ENCODE results near the gene LCE2B.
"Not testable (repeated sequence)": the region's sequence is repeated elsewhere in the genome, so short reads cannot be mapped to it uniquely, and the experiment has no call there.

The LCE2B gene

GRCh38 chr1:152657677-152658076 lies 28.2 kb upstream of the LCE2B start:
- no peak for DNase-seq (ENCODE audit: low spot score)
- in situ Hi-C loops (cut with MboI; ENCODE audit: low sequenced_read_pairs, unreplicated experiment): loop anchor here (25.0 kb wide), 1 partner anchor 280 kb away; the partner anchor contains the start of gene SPRR5
- no peak for TF ChIP-seq CTCF (IDR thresholded peaks at IDR 0.05; ENCODE audit: borderline replicate concordance, control extremely low read depth, extremely low read depth, insufficient read depth, missing control alignments)

- TF ChIP-seq CTCF (IDR thresholded peaks at IDR 0.05; ENCODE audit: borderline replicate concordance, control extremely low read depth, extremely low read depth, insufficient read depth, missing control alignments): no peak
- in situ Hi-C loops (cut with MboI; ENCODE audit: low sequenced_read_pairs, unreplicated experiment): loop anchor here (25.0 kb wide), 1 partner anchor 279 kb away; the partner anchor contains the start of gene SPRR5
- no peak for DNase-seq (ENCODE audit: low spot score)
Measured at GRCh38 chr1:152658649-152659048, 27.3 kb upstream of the LCE2B start.

GRCh38 chr1:152663098-152663497 lies 22.8 kb upstream of the LCE2B start, which contains the start of gene LCE2D:
Gene LCE2D (plus strand): TSS chr1:152663380. CDS start chr1:152664106, 726 bp downstream.
- TF ChIP-seq CTCF (IDR thresholded peaks at IDR 0.05; ENCODE audit: borderline replicate concordance, control extremely low read depth, extremely low read depth, insufficient read depth, missing control alignments): no peak
- no peak for DNase-seq (ENCODE audit: low spot score)
- in situ Hi-C loops (cut with MboI; ENCODE audit: low sequenced_read_pairs, unreplicated experiment): loop anchor here (25.0 kb wide), 1 partner anchor 274 kb away; the partner anchor contains the start of gene SPRR5

GRCh38 chr1:152666171-152666570 lies 19.8 kb upstream of the LCE2B start:
- not testable (repeated sequence) for DNase-seq (ENCODE audit: low spot score)
- in situ Hi-C loops (cut with MboI; ENCODE audit: low sequenced_read_pairs, unreplicated experiment): loop anchor here (25.0 kb wide), 1 partner anchor 271 kb away; the partner anchor contains the start of gene SPRR5

GRCh38 chr1:152667648-152668047 lies 18.3 kb upstream of the LCE2B start:
- DNase-seq (ENCODE audit: low spot score): no peak
- in situ Hi-C loops (cut with MboI; ENCODE audit: low sequenced_read_pairs, unreplicated experiment): loop anchor here (25.0 kb wide), 1 partner anchor 270 kb away; the partner anchor contains the start of gene SPRR5
- no peak for TF ChIP-seq CTCF (IDR thresholded peaks at IDR 0.05; ENCODE audit: borderline replicate concordance, control extremely low read depth, extremely low read depth, insufficient read depth, missing control alignments)

GRCh38 chr1:152673016-152673415 lies 12.9 kb upstream of the LCE2B start:
- TF ChIP-seq CTCF (IDR thresholded peaks at IDR 0.05; ENCODE audit: borderline replicate concordance, control extremely low read depth, extremely low read depth, insufficient read depth, missing control alignments): no peak
- DNase-seq (ENCODE audit: low spot score): no peak
- in situ Hi-C loops (cut with MboI; ENCODE audit: low sequenced_read_pairs, unreplicated experiment): loop anchor here (25.0 kb wide), 1 partner anchor 264 kb away; the partner anchor contains the start of gene SPRR5

- DNase-seq (ENCODE audit: low spot score): not testable (repeated sequence)
- in situ Hi-C loops (cut with MboI; ENCODE audit: low sequenced_read_pairs, unreplicated experiment): loop anchor here (25.0 kb wide), 1 partner anchor 262 kb away; the partner anchor contains the start of gene SPRR5
Measured at GRCh38 chr1:152674983-152675382, 10.9 kb upstream of the LCE2B start, which contains the start of gene LCE2C. Gene LCE2C (plus strand): TSS chr1:152675279. CDS start chr1:152676016, 737 bp downstream.
